Osteoblast (primary cell): ENCODE results near the gene DTHD1. TPM values are rescaled to one million over a fixed set of nuclear protein-coding genes. Genes with fewer than 3 reads are reported as not detected.

Experiments
- DNase-seq: peaks from one replicate; pipeline ENCODE4 v3.0.0; 2011; ENCODE audit warnings: low spot score, mixed read lengths; ENCODE audit not compliant: insufficient read length; ENCODE audit errors: missing footprints
- H2AFZ ChIP-seq: 2 replicates; pipeline ENCODE4 v1.6.0; 2011; ENCODE audit warnings: mild to moderate bottlenecking, low read length
- H3K27ac ChIP-seq: 2 replicates; pipeline ENCODE4 v1.5.1; 2011; ENCODE audit warnings: mild to moderate bottlenecking, low read depth, low read length, moderate library complexity
- H3K27me3 ChIP-seq: 2 replicates; pipeline ENCODE4 v1.6.0; 2012; ENCODE audit warnings: mild to moderate bottlenecking, control low read depth, inconsistent platforms, low read length, moderate library complexity; ENCODE audit not compliant: insufficient read depth
- H3K36me3 ChIP-seq: 2 replicates; pipeline ENCODE4 v1.5.1; 2011; ENCODE audit warnings: mild to moderate bottlenecking, low read length, control low read depth, moderate library complexity; ENCODE audit not compliant: insufficient read depth
- H3K4me1 ChIP-seq: 2 replicates; pipeline ENCODE4 v1.5.1; 2011; ENCODE audit warnings: mild to moderate bottlenecking, low read length, control low read depth, moderate library complexity; ENCODE audit not compliant: insufficient read depth
- H3K4me2 ChIP-seq: 2 replicates; pipeline ENCODE4 v1.6.0; 2011; ENCODE audit warnings: mild to moderate bottlenecking, low read length; ENCODE audit not compliant: insufficient read depth
- H3K4me3 ChIP-seq: fragments of 200-600 bp; sonication (generic); 3 replicates; pipeline ENCODE4 v1.5.1; 2012; ENCODE audit warnings: mild to moderate bottlenecking, low read length, inconsistent platforms; ENCODE audit not compliant: insufficient read depth
- H3K79me2 ChIP-seq: 2 replicates; pipeline ENCODE4 v1.6.0; 2012; ENCODE audit warnings: mild to moderate bottlenecking, low read length, control low read depth, inconsistent platforms; ENCODE audit not compliant: insufficient read depth
- H3K9me3 ChIP-seq: 2 replicates; pipeline ENCODE4 v1.5.1; 2011; ENCODE audit warnings: low read depth, low read length, control low read depth
- H4K20me1 ChIP-seq: 2 replicates; pipeline ENCODE4 v1.6.0; 2012; ENCODE audit warnings: mild to moderate bottlenecking, low read length, control low read depth; ENCODE audit not compliant: insufficient read depth
- CTCF ChIP-seq: IDR thresholded peaks from 2 replicates; pipeline ENCODE4 v1.5.1; 2011; ENCODE audit warnings: mild to moderate bottlenecking, low read depth, low read length, moderate library complexity; ENCODE audit errors: extremely low read depth
- total RNA-seq: library from RNA; depleted of rRNA; stranded (reverse); fragments of >200 nt; gene quantifications from 2 replicates; pipeline ENCODE4 v1.2.3, GENCODE V29; 2012

The DTHD1 gene
- total RNA-seq, 1 donor, result not detected

GRCh38 chr4:36338973-36339372 lies 57.6 kb downstream of the DTHD1 start:
- TF ChIP-seq CTCF, result no peak
- H2AFZ ChIP-seq, result no peak overlapping the region
- no peak overlapping the region for H3K4me3 ChIP-seq

DNA sequence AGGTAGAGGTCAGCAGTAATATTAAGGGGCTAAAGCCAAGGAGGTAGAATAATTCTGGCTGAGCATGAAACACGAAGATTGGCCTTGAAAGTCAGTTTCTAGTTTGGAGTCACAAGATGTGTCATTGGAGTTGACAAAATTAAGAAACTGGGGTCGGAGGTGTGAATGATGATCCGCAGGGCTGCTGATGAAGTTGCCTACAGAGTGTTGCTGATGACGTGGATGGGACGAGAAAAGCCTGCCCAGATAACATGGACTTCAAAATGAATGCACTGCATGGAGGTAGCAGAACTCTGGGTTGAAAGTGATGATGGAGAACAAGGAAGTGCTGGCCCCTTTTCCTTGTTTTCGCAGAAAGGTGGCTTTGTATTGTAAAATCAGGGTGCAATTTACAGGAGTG lies 60.5 kb downstream of the DTHD1 start:
- no peaks in the 10 kb centered on the region for H3K79me2 ChIP-seq
- H4K20me1 ChIP-seq, result no peaks in the 10 kb centered on the region
- H3K9me3 ChIP-seq, result no peaks in the 10 kb centered on the region
- H3K27ac ChIP-seq, result no peak overlapping the region
- no peaks in the 10 kb centered on the region for H3K4me1 ChIP-seq
- H3K27me3 ChIP-seq, result no peaks in the 10 kb centered on the region
- no peaks in the 10 kb centered on the region for H3K36me3 ChIP-seq
- no peak for DNase-seq
- no peak overlapping the region for H3K4me3 ChIP-seq
- no peak overlapping the region for H3K4me2 ChIP-seq
- H2AFZ ChIP-seq, result no peak overlapping the region
- TF ChIP-seq CTCF, result no peak

More at GRCh38 chr4:36338973-36339372, 57.6 kb downstream of the DTHD1 start:
- no peak overlapping the region for H3K27ac ChIP-seq
- no peak for DNase-seq
- no peaks in the 10 kb centered on the region for H4K20me1 ChIP-seq
- H3K36me3 ChIP-seq, result no peaks in the 10 kb centered on the region
- no peaks in the 10 kb centered on the region for H3K4me1 ChIP-seq
- H3K9me3 ChIP-seq, result no peaks in the 10 kb centered on the region
- H3K27me3 ChIP-seq, result no peaks in the 10 kb centered on the region
- H3K79me2 ChIP-seq, result no peaks in the 10 kb centered on the region
- no peak overlapping the region for H3K4me2 ChIP-seq

DNA sequence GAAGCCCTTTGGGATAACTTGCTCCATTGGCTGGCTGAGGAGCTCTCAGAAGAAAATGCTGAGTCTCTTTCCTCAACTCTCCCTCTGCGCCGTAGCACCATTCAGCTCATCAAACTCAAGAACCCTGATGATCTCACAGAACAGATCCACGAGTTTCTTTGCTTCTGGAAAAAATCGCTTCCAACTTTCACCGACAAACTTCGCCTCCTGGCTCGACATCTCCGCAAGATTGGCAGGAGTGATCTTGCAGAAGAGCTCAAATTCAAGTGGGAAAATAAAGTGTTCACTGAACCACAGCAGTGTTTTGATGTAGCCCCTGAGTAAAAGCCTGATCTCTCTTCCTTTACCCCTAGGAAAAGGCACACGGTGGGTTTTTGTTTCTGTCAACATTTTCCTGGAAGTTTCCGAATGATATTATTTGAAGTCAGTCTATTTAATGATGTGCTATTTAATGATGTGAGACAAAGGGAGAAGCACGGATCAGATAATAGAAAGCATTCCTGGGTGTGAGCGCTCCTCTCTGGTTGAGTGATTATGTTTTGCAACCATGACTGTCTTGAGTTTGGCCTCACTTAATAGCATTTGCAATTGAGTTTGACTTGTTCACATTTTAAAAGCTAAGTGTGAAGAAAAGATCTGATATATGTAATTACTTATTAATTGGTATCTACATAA lies 62.2 kb downstream of the DTHD1 start:
- H2AFZ ChIP-seq, result no peak overlapping the region
- no peak for TF ChIP-seq CTCF
- H3K9me3 ChIP-seq, result no peaks in the 10 kb centered on the region
- no peaks in the 10 kb centered on the region for H3K27me3 ChIP-seq
- no peak overlapping the region for H3K4me2 ChIP-seq
- no peaks in the 10 kb centered on the region for H4K20me1 ChIP-seq
- no peak overlapping the region for H3K27ac ChIP-seq
- H3K4me1 ChIP-seq, result no peaks in the 10 kb centered on the region
- H3K36me3 ChIP-seq, result no peaks in the 10 kb centered on the region
- DNase-seq, result no peak
- H3K79me2 ChIP-seq, result no peaks in the 10 kb centered on the region
- no peak overlapping the region for H3K4me3 ChIP-seq

DNA sequence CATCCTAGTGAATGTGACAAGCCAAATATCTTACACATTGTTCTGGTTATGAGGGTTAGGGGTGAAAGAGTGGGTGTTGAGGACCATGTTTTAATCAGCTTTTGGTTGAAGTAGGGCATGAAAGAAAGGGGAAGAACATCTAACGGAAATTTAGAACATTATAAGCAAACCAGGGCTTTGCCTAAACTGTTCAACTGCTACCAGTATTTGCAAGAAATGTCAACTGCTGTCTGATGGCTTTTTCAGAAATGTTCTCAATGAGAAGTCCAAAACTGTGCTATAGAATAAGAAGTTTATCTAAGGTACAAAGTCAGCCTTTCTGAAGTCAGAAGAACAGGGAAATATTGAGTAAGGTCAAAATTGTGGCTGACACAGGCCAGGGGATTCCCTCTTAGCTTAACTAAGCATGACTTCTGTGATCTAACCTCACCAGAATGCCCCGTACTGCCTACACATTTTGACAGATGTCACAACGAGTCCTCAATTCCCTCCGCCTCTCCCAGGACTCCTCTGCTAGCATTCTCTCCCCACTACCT lies 67.1 kb downstream of the DTHD1 start:
- no peaks in the 10 kb centered on the region for H3K4me1 ChIP-seq
- H3K79me2 ChIP-seq, result no peaks in the 10 kb centered on the region
- H2AFZ ChIP-seq, result no peak overlapping the region
- no peaks in the 10 kb centered on the region for H3K9me3 ChIP-seq
- H3K27me3 ChIP-seq, result no peaks in the 10 kb centered on the region
- H4K20me1 ChIP-seq, result no peaks in the 10 kb centered on the region
- no peaks in the 10 kb centered on the region for H3K36me3 ChIP-seq
- H3K27ac ChIP-seq, result no peak overlapping the region
- no peak overlapping the region for H3K4me2 ChIP-seq
- no peak overlapping the region for H3K4me3 ChIP-seq
- no peak for TF ChIP-seq CTCF
- no peak for DNase-seq
